H9 (cell line): ENCODE results near the gene PPM1M. TPM values are rescaled to one million over a fixed set of nuclear protein-coding genes. Genes with fewer than 3 reads are reported as not detected.

Source experiments
- DNase-seq: peaks from one replicate; pipeline ENCODE4 v3.0.0-alpha.2; 2017
- H2AFZ ChIP-seq: one replicate; pipeline ENCODE4 v1.6.1; 2013; ENCODE audit warnings: mild to moderate bottlenecking, low read length, control low read depth, moderate library complexity
- H2AK5ac ChIP-seq: 2 replicates; pipeline ENCODE4 v1.6.1; 2013; ENCODE audit warnings: low read length, control low read depth, mixed read lengths; ENCODE audit not compliant: insufficient read length
- H2BK120ac ChIP-seq: one replicate; pipeline ENCODE4 v1.6.1; 2013; ENCODE audit warnings: low read depth, mild to moderate bottlenecking, low read length, control low read depth, inconsistent platforms; ENCODE audit not compliant: poor library complexity, severe bottlenecking
- H2BK12ac ChIP-seq: 2 replicates; pipeline ENCODE4 v1.6.1; 2013; ENCODE audit warnings: low read length, control low read depth, mixed read lengths, low read depth; ENCODE audit not compliant: insufficient read length
- H2BK15ac ChIP-seq: 2 replicates; pipeline ENCODE4 v1.6.1; 2013; ENCODE audit warnings: low read depth, low read length, control low read depth
- H2BK20ac ChIP-seq: one replicate; pipeline ENCODE4 v1.6.1; 2013; ENCODE audit warnings: low read depth, mild to moderate bottlenecking, low read length, control low read depth, inconsistent platforms; ENCODE audit not compliant: poor library complexity, severe bottlenecking
- H2BK5ac ChIP-seq: 2 replicates; pipeline ENCODE4 v1.6.1; 2013; ENCODE audit warnings: low read length, control low read depth, mixed read lengths; ENCODE audit not compliant: insufficient read length
- H3K14ac ChIP-seq: 2 replicates; pipeline ENCODE4 v1.6.1; 2013; ENCODE audit warnings: low read length, control low read depth; ENCODE audit not compliant: insufficient read depth
- H3K18ac ChIP-seq: 2 replicates; pipeline ENCODE4 v1.6.1; 2013; ENCODE audit warnings: low read depth, mild to moderate bottlenecking, mixed read lengths, low read length, control low read depth; ENCODE audit not compliant: insufficient read length
- H3K23ac ChIP-seq: 2 replicates; pipeline ENCODE4 v1.6.1; 2013; ENCODE audit warnings: low read length, control low read depth, mixed read lengths, low read depth; ENCODE audit not compliant: insufficient read length
- H3K23me2 ChIP-seq: 2 replicates; pipeline ENCODE4 v1.6.1; 2013; ENCODE audit warnings: low read depth, mild to moderate bottlenecking, mixed read lengths, low read length, control low read depth; ENCODE audit not compliant: insufficient read length, poor library complexity, severe bottlenecking
- H3K27ac ChIP-seq: 2 replicates; pipeline ENCODE4 v1.5.1; 2013; ENCODE audit warnings: low read length, control low read depth, mixed read lengths, low read depth; ENCODE audit not compliant: insufficient read length
- H3K27me3 ChIP-seq: 2 replicates; pipeline ENCODE4 v1.6.1; 2013; ENCODE audit warnings: low read length, control low read depth, inconsistent platforms; ENCODE audit not compliant: insufficient read depth
- H3K4ac ChIP-seq: 2 replicates; pipeline ENCODE4 v1.6.1; 2013; ENCODE audit warnings: low read depth, mild to moderate bottlenecking, control low read depth, inconsistent platforms, low read length, moderate library complexity
- H3K4me1 ChIP-seq: 2 replicates; pipeline ENCODE4 v1.6.1; 2013; ENCODE audit warnings: low read length, control low read depth, inconsistent platforms; ENCODE audit not compliant: insufficient read depth
- H3K4me2 ChIP-seq: 2 replicates; pipeline ENCODE4 v1.6.1; 2013; ENCODE audit warnings: low read length, control low read depth, mixed read lengths; ENCODE audit not compliant: insufficient read length, insufficient read depth
- H3K56ac ChIP-seq: 2 replicates; pipeline ENCODE4 v1.6.1; 2013; ENCODE audit warnings: low read depth, mild to moderate bottlenecking, mixed read lengths, low read length, control low read depth; ENCODE audit not compliant: insufficient read length
- H3K79me1 ChIP-seq: 2 replicates; pipeline ENCODE4 v1.6.1; 2013; ENCODE audit warnings: low read depth, mild to moderate bottlenecking, moderate library complexity, low read length, control low read depth, inconsistent platforms; ENCODE audit not compliant: insufficient read depth, poor library complexity, severe bottlenecking
- H3K79me2 ChIP-seq: 2 replicates; pipeline ENCODE4 v1.6.1; 2013; ENCODE audit warnings: low read length, control low read depth, inconsistent platforms; ENCODE audit not compliant: insufficient read depth
- H3K9ac ChIP-seq: 2 replicates; pipeline ENCODE4 v1.6.1; 2013; ENCODE audit warnings: low read length, control low read depth, mixed read lengths; ENCODE audit not compliant: insufficient read length; ENCODE audit errors: extremely low read depth
- H3K9me3 ChIP-seq: one replicate; pipeline ENCODE4 v1.6.1; 2013; ENCODE audit warnings: low read depth, low read length, inconsistent platforms; ENCODE audit not compliant: control insufficient read depth
- H3T11ph ChIP-seq: one replicate; pipeline ENCODE4 v1.6.1; 2013; ENCODE audit warnings: mild to moderate bottlenecking, low read length, control low read depth, inconsistent platforms
- H4K20me1 ChIP-seq: one replicate; pipeline ENCODE4 v1.6.1; 2013; ENCODE audit not compliant: control insufficient read depth, insufficient read length, insufficient read depth
- H4K5ac ChIP-seq: 2 replicates; pipeline ENCODE4 v1.6.1; 2013; ENCODE audit warnings: low read depth, mild to moderate bottlenecking, mixed read lengths, low read length, control low read depth; ENCODE audit not compliant: insufficient read length
- H4K8ac ChIP-seq: replicated peaks from 2 replicates; pipeline ENCODE4 v1.6.1; 2013; ENCODE audit warnings: low read length, control low read depth, mixed read lengths, low read depth; ENCODE audit not compliant: insufficient read length
- H4K91ac ChIP-seq: 2 replicates; pipeline ENCODE4 v1.6.1; 2013; ENCODE audit warnings: low read depth, mild to moderate bottlenecking, moderate library complexity, mixed read lengths, low read length, control low read depth; ENCODE audit not compliant: insufficient read length
- H3K27ac Mint-ChIP-seq, 3 experiments: 2 replicates in 2 of 3; 3 replicates in 1 of 3; pipeline ENCODE4 v1.8.0; 2020 to 2021; ENCODE audit warnings: mixed read lengths in 3 of 3, mild to moderate bottlenecking in 1 of 3, moderate library complexity in 1 of 3
- H3K27me3 Mint-ChIP-seq: 2 replicates; pipeline ENCODE4 v1.8.0; 2021; ENCODE audit warnings: low read depth, mild to moderate bottlenecking, moderate library complexity, mixed read lengths
- H3K36me3 Mint-ChIP-seq, 3 experiments: 2 replicates in 2 of 3; 3 replicates in 1 of 3; pipeline ENCODE4 v1.8.0; 2020 to 2021; ENCODE audit warnings: low read depth in 3 of 3, mixed read lengths in 3 of 3; ENCODE audit not compliant: insufficient read depth in 1 of 3
- H3K4me1 Mint-ChIP-seq, 2 experiments: 2 replicates each; pipeline ENCODE4 v1.8.0; 2020; ENCODE audit warnings: mixed read lengths in 2 of 2
- H3K4me3 Mint-ChIP-seq, 2 experiments: 2 replicates in 1 of 2; 3 replicates in 1 of 2; pipeline ENCODE4 v1.8.0; 2020 to 2021; ENCODE audit warnings: mild to moderate bottlenecking in 2 of 2, mixed read lengths in 2 of 2, moderate library complexity in 1 of 2
- H3K9me3 Mint-ChIP-seq, 2 experiments: 2 replicates in 1 of 2; 3 replicates in 1 of 2; pipeline ENCODE4 v1.8.0; 2020; ENCODE audit warnings: mild to moderate bottlenecking in 2 of 2, mixed read lengths in 2 of 2, moderate library complexity in 1 of 2
- CTCF ChIP-seq: fragments of 200-600 bp; sonication (generic); conservative IDR thresholded peaks from 3 replicates; pipeline ENCODE4 v1.8.0; 2021; ENCODE audit warnings: antibody characterized with exemption, mild to moderate bottlenecking
- WGBS: extraction: QIAGEN DNeasy Blood & Tissue Kit; methylation state at CpG from one replicate; pipeline ENCODE4 v1.1.7; 2013; ENCODE audit warnings: missing lambda C conversion rate, low lambda C conversion rate, mixed read lengths; ENCODE audit not compliant: insufficient read length; ENCODE audit errors: extremely low coverage; 5-methylcytosine and 5-hydroxymethylcytosine counted together
- total RNA-seq: library from RNA; stranded (reverse); gene quantifications from 2 replicates; pipeline ENCODE4 v1.2.1, GENCODE V29; 2021

PPM1M gene
- total RNA-seq, 1 experiment from 2014 or later, result 7.4 TPM

GRCh38 chr3:52269776-52270175 lies 24.2 kb downstream of the PPM1M start:
- no peaks in the 10 kb centered on the region for H4K20me1 ChIP-seq
- no peak overlapping the region for H4K8ac ChIP-seq
- peaks cover 7% of the 10 kb centered on the region for H3K79me1 ChIP-seq
- Mint-ChIP-seq H3K36me3 (peaks cover 40 to 83% (median 77%) of the 10 kb centered on the region in 3 experiments; a peak in 6 of 7 replicates), H3K27me3 (no peaks in the 10 kb centered on the region), H3K4me1 (peaks cover 3 to 5% of the 10 kb centered on the region in 2 experiments; a peak in 3 of 4 replicates), H3K27ac (no peak overlapping the region), H3K4me3 (no peak overlapping the region), H3K9me3 (no peaks in the 10 kb centered on the region)
- H3K4me2 ChIP-seq, result no peak overlapping the region
- H3K14ac ChIP-seq, result no peak overlapping the region
- H2AFZ ChIP-seq, result no peak overlapping the region
- H2BK5ac ChIP-seq, result no peak overlapping the region
- H3K79me2 ChIP-seq, result peaks cover 35% of the 10 kb centered on the region; the same call in 1 of the 2 replicates
- no peak overlapping the region for H4K91ac ChIP-seq
- H4K5ac ChIP-seq, result no peak overlapping the region
- no peak overlapping the region for H2BK12ac ChIP-seq
- TF ChIP-seq CTCF, result no peak
- no peak overlapping the region for H3K9ac ChIP-seq
- H3K27ac ChIP-seq, result no peak overlapping the region
- H3K18ac ChIP-seq, result no peak overlapping the region
- no peaks in the 10 kb centered on the region for H3K4me1 ChIP-seq
- no CpG with 5 or more reads among the region's 3 CpGs for WGBS
- no peak overlapping the region for H2BK20ac ChIP-seq
- no peak overlapping the region for H3K56ac ChIP-seq
- no peak overlapping the region for H3T11ph ChIP-seq
- no peaks in the 10 kb centered on the region for H3K27me3 ChIP-seq
- no peaks in the 10 kb centered on the region for H3K9me3 ChIP-seq
- no peak overlapping the region for H2AK5ac ChIP-seq
- no peaks in the 10 kb centered on the region for H3K23me2 ChIP-seq
- no peak for DNase-seq
- H2BK15ac ChIP-seq, result no peak overlapping the region
- H3K23ac ChIP-seq, result no peak overlapping the region
- H3K4ac ChIP-seq, result no peak overlapping the region
- H2BK120ac ChIP-seq, result no peak overlapping the region
